ENCODE data around the gene KCNS3. TPM values are rescaled to one million over a fixed set of nuclear protein-coding genes. Genes with fewer than 3 reads are reported as not detected.

KCNS3 gene
- total and polyA plus RNA-seq, 8 donors = 3.3 to 16.4 (median 6.1) TPM

DNA sequence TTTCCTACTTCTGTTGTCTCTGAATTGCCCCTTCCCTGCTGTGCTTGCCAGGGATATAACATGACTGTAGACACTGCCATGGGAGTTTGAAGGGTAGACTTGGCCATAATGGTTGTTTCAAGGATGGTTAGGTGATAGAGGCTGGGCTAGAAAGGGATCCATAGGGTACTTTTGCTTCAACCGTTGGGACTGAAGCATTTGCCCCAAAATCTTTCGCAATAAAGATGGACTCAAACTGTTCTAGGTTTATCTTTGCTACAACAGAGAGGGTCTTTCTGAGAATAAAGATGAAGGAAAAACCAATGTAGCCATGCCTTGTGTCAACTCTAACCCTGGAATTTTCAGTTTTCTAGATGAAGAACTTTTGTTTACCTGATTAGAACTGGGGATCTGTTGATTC lies 35.0 kb upstream of the KCNS3 start:
- Histone ChIP-seq H3K36me3 (no peaks in the 10 kb centered on the region), H3K4me3 (no peak overlapping the region), H3K27me3 (no peaks in the 10 kb centered on the region), H3K27ac (no peak overlapping the region), H3K9me3 (no peaks in the 10 kb centered on the region), H3K4me1 (no peaks in the 10 kb centered on the region)
- DNase-seq (no peak), ATAC-seq (no peak), FAIRE-seq (no peak)
- TF ChIP-seq CTCF (IDR thresholded peaks at IDR 0.05) = no peak
- 87 to 94% methylated on average over 2 of the region's 2 CpGs for WGBS, 2 donors
- intact Hi-C loops (cut with DNase I) = no loop called here

DNA sequence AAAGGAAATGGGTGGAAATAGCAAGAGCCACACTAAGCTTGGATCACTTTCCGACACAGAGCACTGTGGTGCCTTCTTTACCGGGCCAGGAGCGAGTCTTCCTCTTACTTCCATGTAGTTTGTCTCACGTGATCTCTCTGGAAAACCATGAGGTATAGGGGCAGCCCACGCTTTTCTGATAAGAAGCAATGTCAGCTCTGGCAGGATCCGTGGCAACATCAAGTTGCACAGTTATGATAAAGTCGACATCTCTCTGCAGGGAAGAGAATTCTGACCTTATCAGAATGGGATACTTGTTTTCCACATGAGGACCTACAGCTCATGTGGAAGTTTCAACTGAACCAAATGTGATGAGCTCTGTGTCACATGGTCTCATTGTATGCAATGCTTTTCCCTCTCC lies 32.7 kb upstream of the KCNS3 start:
- Histone ChIP-seq H3K4me1 (no peaks in the 10 kb centered on the region), H3K36me3 (no peaks in the 10 kb centered on the region), H3K4me3 (no peak overlapping the region), H3K9me3 (no peaks in the 10 kb centered on the region), H3K27ac (no peak overlapping the region), H3K27me3 (no peaks in the 10 kb centered on the region)
- ATAC-seq (no peak), DNase-seq (no peak), FAIRE-seq (no peak)
- intact Hi-C loops (cut with DNase I) = no loop called here
- 75 to 87% methylated on average over 7 of the region's 7 CpGs for WGBS, 2 donors
- TF ChIP-seq CTCF (IDR thresholded peaks at IDR 0.05) = no peak

- no peak for ATAC-seq
- TF ChIP-seq CTCF (IDR thresholded peaks at IDR 0.05) = no peak
- WGBS, 2 donors = 92 to 97% methylated on average over 3 of the region's 3 CpGs
- Histone ChIP-seq H3K27ac (no peak overlapping the region), H3K4me3 (no peak overlapping the region), H3K27me3 (no peaks in the 10 kb centered on the region), H3K9me3 (no peaks in the 10 kb centered on the region), H3K4me1 (no peaks in the 10 kb centered on the region), H3K36me3 (no peaks in the 10 kb centered on the region)
- DNase-seq = no peak
- no peak for FAIRE-seq
- intact Hi-C loops (cut with DNase I) = no loop called here
Observed at GRCh38 chr2:17846676-17847075, 31.8 kb upstream of the KCNS3 start.

GRCh38 chr2:17847236-17847635 lies 31.2 kb upstream of the KCNS3 start:
- no peak for DNase-seq
- whole genome bisulfite sequencing, 2 donors = 78 to 80% methylated on average over 2 of the region's 2 CpGs
- no peak for ATAC-seq
- Histone ChIP-seq H3K27me3 (no peaks in the 10 kb centered on the region), H3K9me3 (no peaks in the 10 kb centered on the region), H3K27ac (no peak overlapping the region), H3K36me3 (no peaks in the 10 kb centered on the region), H3K4me1 (no peaks in the 10 kb centered on the region), H3K4me3 (no peak overlapping the region)
- intact Hi-C loops (cut with DNase I) = no loop called here
- no peak for TF ChIP-seq CTCF (IDR thresholded peaks at IDR 0.05)
- FAIRE-seq = no peak

DNA sequence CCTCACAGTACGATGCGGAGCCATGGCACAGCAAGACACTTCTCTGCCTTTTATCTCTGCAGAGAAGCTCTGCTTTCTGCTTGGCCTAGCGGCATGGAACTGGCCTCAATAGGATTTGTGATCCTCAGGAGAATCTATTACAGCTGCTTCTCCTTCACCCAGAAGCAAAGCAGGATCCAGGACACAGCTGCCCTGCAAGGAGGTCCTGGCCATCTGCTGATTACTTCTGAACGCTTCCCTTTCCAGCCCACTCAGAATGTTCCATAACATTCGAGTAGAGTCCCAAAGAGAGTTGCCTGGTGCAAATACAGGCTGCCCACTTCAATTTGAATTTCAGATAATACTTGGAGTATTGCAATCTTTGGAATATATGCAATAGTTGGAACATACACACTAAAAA lies 29.2 kb upstream of the KCNS3 start:
- DNase-seq (no peak), ATAC-seq (no peak), FAIRE-seq (no peak)
- no peak for TF ChIP-seq CTCF (IDR thresholded peaks at IDR 0.05)
- Histone ChIP-seq H3K4me3 (no peak overlapping the region), H3K36me3 (no peaks in the 10 kb centered on the region), H3K4me1 (no peaks in the 10 kb centered on the region), H3K27ac (no peak overlapping the region), H3K27me3 (no peaks in the 10 kb centered on the region), H3K9me3 (no peaks in the 10 kb centered on the region)
- 74 to 81% methylated on average over 5 of the region's 5 CpGs for WGBS, 2 donors
- intact Hi-C loops (cut with DNase I) = no loop called here

Measured in pancreas (tissue), 10 donors.